GM12872 (cell line): ENCODE measurements around the gene TSPAN9.

Experiments used
- CTCF ChIP-seq: IDR thresholded peaks from 3 replicates; pipeline ENCODE4 v1.5.1; 2011; ENCODE audit warnings: low read depth, mild to moderate bottlenecking, low read length, moderate library complexity; ENCODE audit not compliant: insufficient read depth

The TSPAN9 gene

GRCh38 chr12:3219233-3219632 is 142.1 kb downstream of the TSPAN9 start:
- TF ChIP-seq CTCF, result no peak

- TF ChIP-seq CTCF, result no peak
Observed at GRCh38 chr12:3220382-3221321, 143.5 kb downstream of the TSPAN9 start.

- TF ChIP-seq CTCF, result no peak
Observed at GRCh38 chr12:3222306-3222705, 145.1 kb downstream of the TSPAN9 start.

GRCh38 chr12:3222979-3223378 is 145.8 kb downstream of the TSPAN9 start:
- TF ChIP-seq CTCF, result no peak

GRCh38 chr12:3223601-3224529 is 146.7 kb downstream of the TSPAN9 start:
- TF ChIP-seq CTCF, result no peak

- TF ChIP-seq CTCF, result no peak
Observed at GRCh38 chr12:3224530-3224903, 147.3 kb downstream of the TSPAN9 start.

GRCh38 chr12:3225154-3225795 is 148.1 kb downstream of the TSPAN9 start:
- TF ChIP-seq CTCF, result no peak
